ENCODE data around the gene OTOP3.

DNA sequence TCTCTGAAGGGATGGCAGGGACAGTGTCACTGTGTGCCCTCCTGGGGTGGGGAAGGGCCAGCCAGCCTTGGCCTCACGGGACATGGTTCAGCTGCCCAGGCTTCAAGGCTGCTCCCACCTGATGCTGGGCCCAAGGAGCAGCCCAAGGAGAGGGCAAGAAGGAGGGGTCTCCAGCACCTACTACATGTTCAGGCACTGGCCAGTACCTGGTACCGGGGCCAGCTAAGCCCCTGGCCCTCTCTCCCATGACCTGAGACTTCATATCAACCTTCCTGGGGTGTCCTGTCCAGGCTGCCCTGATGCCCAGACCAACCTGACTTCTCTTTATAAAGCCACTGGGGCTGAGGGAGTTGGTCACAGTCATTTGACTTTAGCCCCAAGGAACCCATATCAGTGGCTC, 13.9 kb upstream of the OTOP3 start:
- TF ChIP-seq, protein P1, sequence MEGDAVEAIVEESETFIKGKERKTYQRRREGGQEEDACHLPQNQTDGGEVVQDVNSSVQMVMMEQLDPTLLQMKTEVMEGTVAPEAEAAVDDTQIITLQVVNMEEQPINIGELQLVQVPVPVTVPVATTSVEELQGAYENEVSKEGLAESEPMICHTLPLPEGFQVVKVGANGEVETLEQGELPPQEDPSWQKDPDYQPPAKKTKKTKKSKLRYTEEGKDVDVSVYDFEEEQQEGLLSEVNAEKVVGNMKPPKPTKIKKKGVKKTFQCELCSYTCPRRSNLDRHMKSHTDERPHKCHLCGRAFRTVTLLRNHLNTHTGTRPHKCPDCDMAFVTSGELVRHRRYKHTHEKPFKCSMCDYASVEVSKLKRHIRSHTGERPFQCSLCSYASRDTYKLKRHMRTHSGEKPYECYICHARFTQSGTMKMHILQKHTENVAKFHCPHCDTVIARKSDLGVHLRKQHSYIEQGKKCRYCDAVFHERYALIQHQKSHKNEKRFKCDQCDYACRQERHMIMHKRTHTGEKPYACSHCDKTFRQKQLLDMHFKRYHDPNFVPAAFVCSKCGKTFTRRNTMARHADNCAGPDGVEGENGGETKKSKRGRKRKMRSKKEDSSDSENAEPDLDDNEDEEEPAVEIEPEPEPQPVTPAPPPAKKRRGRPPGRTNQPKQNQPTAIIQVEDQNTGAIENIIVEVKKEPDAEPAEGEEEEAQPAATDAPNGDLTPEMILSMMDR (conservative IDR thresholded peaks at IDR 0.05; ENCODE audit: low read depth in 2 of 2), result no peak
- TF ChIP-seq POLR2AphosphoS5 (IDR thresholded peaks at IDR 0.05; ENCODE audit: low read depth), result no peak
- TF ChIP-seq, protein P2, sequence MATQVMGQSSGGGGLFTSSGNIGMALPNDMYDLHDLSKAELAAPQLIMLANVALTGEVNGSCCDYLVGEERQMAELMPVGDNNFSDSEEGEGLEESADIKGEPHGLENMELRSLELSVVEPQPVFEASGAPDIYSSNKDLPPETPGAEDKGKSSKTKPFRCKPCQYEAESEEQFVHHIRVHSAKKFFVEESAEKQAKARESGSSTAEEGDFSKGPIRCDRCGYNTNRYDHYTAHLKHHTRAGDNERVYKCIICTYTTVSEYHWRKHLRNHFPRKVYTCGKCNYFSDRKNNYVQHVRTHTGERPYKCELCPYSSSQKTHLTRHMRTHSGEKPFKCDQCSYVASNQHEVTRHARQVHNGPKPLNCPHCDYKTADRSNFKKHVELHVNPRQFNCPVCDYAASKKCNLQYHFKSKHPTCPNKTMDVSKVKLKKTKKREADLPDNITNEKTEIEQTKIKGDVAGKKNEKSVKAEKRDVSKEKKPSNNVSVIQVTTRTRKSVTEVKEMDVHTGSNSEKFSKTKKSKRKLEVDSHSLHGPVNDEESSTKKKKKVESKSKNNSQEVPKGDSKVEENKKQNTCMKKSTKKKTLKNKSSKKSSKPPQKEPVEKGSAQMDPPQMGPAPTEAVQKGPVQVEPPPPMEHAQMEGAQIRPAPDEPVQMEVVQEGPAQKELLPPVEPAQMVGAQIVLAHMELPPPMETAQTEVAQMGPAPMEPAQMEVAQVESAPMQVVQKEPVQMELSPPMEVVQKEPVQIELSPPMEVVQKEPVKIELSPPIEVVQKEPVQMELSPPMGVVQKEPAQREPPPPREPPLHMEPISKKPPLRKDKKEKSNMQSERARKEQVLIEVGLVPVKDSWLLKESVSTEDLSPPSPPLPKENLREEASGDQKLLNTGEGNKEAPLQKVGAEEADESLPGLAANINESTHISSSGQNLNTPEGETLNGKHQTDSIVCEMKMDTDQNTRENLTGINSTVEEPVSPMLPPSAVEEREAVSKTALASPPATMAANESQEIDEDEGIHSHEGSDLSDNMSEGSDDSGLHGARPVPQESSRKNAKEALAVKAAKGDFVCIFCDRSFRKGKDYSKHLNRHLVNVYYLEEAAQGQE (IDR thresholded peaks at IDR 0.05; ENCODE audit: unreplicated experiment), result no peak
- TF ChIP-seq, protein P3, sequence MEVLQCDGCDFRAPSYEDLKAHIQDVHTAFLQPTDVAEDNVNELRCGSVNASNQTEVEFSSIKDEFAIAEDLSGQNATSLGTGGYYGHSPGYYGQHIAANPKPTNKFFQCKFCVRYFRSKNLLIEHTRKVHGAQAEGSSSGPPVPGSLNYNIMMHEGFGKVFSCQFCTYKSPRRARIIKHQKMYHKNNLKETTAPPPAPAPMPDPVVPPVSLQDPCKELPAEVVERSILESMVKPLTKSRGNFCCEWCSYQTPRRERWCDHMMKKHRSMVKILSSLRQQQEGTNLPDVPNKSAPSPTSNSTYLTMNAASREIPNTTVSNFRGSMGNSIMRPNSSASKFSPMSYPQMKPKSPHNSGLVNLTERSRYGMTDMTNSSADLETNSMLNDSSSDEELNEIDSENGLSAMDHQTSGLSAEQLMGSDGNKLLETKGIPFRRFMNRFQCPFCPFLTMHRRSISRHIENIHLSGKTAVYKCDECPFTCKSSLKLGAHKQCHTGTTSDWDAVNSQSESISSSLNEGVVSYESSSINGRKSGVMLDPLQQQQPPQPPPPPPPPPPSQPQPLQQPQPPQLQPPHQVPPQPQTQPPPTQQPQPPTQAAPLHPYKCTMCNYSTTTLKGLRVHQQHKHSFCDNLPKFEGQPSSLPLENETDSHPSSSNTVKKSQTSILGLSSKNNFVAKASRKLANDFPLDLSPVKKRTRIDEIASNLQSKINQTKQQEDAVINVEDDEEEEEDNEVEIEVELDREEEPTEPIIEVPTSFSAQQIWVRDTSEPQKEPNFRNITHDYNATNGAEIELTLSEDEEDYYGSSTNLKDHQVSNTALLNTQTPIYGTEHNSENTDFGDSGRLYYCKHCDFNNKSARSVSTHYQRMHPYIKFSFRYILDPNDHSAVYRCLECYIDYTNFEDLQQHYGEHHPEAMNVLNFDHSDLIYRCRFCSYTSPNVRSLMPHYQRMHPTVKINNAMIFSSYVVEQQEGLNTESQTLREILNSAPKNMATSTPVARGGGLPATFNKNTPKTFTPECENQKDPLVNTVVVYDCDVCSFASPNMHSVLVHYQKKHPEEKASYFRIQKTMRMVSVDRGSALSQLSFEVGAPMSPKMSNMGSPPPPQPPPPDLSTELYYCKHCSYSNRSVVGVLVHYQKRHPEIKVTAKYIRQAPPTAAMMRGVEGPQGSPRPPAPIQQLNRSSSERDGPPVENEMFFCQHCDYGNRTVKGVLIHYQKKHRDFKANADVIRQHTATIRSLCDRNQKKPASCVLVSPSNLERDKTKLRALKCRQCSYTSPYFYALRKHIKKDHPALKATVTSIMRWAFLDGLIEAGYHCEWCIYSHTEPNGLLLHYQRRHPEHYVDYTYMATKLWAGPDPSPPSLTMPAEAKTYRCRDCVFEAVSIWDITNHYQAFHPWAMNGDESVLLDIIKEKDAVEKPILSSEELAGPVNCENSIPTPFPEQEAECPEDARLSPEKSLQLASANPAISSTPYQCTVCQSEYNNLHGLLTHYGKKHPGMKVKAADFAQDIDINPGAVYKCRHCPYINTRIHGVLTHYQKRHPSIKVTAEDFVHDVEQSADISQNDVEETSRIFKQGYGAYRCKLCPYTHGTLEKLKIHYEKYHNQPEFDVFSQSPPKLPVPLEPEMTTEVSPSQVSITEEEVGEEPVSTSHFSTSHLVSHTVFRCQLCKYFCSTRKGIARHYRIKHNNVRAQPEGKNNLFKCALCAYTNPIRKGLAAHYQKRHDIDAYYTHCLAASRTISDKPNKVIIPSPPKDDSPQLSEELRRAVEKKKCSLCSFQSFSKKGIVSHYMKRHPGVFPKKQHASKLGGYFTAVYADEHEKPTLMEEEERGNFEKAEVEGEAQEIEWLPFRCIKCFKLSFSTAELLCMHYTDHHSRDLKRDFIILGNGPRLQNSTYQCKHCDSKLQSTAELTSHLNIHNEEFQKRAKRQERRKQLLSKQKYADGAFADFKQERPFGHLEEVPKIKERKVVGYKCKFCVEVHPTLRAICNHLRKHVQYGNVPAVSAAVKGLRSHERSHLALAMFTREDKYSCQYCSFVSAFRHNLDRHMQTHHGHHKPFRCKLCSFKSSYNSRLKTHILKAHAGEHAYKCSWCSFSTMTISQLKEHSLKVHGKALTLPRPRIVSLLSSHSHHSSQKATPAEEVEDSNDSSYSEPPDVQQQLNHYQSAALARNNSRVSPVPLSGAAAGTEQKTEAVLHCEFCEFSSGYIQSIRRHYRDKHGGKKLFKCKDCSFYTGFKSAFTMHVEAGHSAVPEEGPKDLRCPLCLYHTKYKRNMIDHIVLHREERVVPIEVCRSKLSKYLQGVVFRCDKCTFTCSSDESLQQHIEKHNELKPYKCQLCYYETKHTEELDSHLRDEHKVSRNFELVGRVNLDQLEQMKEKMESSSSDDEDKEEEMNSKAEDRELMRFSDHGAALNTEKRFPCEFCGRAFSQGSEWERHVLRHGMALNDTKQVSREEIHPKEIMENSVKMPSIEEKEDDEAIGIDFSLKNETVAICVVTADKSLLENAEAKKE (CRISPR knock-in tag; IDR thresholded peaks at IDR 0.05), result no peak
- TF ChIP-seq CREB1 (CRISPR knock-in tag; IDR thresholded peaks at IDR 0.05; ENCODE audit: low read depth), result no peak

All from GM23338 (cell line).